Renal pelvis (tissue), 4 donors: ENCODE results near the gene ASAP3. TPM values are rescaled to one million over a fixed set of nuclear protein-coding genes. Genes with fewer than 3 reads are reported as not detected.

Experiments
- DNase-seq: peaks from one replicate; pipeline ENCODE4 v3.0.0-alpha.2; 2013
- polyA plus RNA-seq, 3 donors: library from polyadenylated mRNA; unstranded; fragments of 120-200 nt; gene quantifications; one replicate each; pipeline ENCODE4 v1.2.1, GENCODE V29; 2013; ENCODE audit not compliant: insufficient read length in 3 of 3

The ASAP3 gene
- polyA plus RNA-seq, 3 donors, result 33.3 to 38.7 (median 34.2) TPM

DNA sequence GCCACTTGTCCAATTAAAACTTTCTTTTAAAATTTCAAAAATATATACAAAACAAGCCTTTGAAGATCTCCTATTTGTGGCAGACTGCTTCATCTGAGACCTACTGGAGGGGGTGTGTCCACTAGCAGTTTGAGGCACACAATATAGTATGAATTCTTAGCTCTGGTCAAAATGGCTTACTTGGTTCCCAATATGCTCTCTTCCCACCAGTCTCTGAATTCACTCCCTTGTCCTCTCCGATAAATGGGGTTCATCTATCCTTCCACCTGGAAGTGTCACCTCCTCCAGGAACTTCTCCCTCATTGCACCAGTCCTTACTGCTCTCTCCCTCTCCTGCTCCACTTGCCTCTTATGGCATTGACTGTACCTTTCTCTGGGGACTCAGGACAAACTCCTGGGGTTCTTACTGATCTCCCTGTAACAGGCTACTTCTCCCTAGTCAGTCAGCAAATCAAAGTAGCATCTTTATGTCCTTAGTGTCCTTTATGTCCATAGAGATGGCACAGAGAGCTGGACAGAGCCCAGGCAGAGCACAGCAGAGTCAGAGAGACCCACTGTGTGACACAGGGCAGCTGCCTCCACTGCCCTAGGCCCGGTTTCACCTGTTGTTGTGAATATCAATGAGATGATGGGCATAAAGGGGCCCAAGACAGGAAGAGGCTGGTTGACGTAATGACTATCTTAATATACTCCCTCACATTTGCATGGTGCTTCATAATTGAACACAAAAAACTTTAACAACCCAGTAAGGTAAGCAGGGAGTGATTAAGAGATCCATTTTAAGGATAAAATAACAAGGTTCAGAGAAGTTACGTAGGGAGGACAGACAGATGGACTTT, 3.6 kb downstream of the ASAP3 start:
- no peak for DNase-seq

DNA sequence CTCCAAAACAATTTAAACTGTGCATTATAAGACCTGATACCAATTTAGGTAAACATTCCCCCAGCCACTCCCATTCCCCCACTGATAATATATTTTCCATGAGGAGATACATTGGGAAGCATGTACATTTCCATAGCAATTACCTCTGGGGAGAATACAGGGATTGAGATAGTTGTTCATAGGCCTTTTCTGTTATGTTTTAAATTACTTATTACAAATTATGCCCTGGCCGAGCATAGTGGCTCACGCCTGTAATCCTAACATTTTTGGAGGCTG, 4.4 kb downstream of the ASAP3 start:
- no peak for DNase-seq

DNA sequence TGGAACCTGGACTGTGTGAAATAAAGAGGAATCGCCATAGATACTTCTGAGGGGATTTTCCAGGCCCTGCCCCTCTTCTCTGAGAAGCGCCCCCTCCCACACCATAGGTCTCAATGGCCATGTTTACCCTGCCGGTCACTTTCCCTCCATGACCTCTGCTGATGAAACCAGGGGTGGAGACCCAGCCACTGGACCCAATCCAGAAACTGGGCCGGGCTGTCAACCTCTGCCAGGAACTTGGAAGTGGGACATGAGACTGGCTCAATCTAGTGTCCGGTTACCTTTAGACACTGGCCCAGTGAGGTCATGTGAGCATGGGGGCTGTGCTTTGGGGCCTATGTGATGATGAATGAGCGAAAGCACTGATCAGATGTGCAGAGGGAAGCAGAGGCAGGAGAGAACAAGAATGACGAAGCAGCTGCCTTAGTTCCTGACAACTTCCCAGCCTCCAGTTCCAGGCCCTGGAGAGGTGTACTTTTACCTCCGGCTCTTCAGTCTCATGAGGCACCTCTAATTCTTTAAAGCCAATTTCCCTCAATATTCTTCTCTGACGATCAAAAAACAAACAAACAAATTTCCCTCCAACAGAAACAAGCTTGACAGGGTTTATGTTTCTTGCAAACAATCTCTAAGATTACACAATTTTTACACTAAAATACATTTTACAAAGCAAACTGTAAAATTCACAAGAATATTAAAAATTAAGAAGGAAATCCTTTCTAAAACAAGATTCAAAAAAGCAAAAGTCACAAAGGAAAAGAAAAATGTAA, 4.9 kb downstream of the ASAP3 start:
- peak; percentile 57 for DNase-seq

DNA sequence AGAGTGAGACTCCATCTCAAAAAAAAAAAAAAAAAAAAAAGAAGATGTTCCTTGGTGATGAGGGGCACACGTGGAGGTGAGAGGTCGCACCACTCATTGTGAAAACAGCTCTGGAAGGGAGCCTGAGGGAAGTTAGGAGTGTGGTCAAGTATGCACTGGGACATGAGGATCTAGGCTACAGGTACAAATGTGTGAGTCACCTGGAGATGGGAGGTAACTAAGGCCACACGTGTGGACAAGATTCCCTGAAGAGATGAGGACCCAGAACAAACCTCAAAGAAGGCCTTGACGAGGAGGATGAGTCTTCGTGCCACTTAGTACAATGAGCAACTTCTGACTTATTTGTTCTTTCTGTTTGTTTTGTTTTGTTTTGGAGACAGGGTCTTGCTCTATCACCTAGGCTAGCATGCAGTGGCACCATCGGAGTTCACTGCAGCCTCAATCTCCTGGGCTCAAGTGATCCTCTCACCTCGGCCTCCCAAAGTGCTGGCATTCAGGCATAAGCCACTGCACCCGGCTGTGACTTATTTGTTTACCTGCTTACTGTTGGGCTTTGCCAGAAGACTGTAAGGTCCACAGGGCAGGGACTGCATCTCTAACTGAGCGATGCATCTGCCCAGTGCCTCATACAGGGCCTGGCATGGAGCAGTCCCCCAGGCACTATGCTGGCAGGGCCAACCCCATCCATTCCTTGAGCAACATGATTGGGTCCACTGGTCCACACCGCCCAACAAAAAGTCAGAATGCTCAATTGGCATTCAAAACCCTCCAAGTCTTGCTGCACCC, 6.4 kb downstream of the ASAP3 start:
- no peak for DNase-seq

DNA sequence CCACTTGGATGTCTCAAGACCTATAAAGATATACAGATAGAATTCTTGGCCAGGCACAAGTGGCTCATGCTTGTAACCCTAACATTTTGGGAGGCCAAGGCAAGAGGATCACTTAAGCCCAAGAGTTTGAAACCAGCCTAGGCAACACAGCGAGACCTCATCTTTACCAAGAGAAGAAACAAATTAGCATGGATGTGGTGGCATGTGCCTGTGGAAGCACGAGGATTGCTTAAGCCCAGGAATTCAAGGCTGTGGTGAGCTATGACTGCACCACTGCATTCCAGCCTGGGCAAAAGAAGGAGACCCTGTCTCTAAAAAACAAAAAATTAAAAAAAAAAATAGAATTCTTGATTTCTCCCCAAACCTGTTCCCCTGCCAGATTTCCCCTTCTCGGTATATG, 8.3 kb downstream of the ASAP3 start:
- no peak for DNase-seq

DNA sequence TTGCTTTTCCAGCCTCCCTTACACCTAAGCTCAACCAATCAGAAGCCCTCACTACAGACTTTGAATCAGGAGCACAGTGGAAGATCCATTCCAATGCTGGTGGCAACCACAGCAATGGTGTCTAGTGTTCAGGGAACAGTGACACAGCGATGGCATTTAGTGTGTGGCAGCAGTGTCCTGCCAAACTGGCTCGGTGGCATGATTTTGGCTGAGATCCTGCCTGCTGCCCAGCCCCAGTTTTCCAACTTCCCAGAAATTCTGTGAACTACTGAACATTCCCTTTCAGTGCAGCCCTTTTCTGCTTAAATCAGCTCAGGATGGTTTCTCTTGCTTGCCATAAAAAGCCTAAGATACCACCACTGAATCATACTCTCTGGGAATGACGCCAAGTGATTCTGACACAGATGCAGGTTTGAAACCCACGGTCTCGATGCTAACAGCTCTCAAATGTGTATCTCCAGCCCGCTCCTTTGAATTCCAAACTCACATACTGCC, 8.8 kb downstream of the ASAP3 start:
- DNase-seq, result no peak

DNA sequence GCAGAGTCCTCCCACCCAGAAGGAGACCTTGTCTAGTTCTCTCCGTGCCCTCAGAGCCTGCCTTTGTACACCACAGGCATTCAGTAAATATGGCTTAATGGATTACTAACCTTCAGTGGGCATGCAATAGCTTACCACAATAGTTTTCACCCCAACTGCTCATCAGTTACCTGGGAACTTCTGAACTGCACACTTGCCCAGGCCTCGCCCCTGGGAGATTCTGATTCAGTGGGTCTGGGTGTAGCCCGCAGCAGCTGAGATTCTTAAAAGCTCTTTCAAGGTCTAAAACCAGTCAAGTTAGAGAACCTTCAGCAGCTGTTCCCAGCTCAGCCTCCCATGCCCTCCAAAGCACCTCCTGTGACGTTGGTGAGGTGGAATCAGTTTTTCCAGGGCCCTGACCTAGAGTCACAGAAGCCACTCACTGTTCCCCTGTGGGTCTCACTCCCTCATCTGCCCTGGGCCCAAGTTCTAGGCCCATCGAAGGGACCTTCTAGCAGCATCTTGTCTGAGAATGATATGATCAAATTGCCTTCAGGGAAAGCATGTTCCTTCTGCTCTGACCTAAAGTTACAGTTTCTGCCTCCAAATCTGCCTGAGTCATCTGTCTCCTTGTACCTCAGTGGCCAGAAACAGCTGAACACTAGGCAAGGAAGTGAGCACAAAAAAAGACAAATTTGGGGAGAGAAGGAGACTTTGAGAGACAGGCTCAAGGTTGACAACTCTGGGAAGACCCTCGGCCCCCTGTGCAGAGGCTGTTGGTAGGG, 10.8 kb downstream of the ASAP3 start:
- DNase-seq, result no peak

DNA sequence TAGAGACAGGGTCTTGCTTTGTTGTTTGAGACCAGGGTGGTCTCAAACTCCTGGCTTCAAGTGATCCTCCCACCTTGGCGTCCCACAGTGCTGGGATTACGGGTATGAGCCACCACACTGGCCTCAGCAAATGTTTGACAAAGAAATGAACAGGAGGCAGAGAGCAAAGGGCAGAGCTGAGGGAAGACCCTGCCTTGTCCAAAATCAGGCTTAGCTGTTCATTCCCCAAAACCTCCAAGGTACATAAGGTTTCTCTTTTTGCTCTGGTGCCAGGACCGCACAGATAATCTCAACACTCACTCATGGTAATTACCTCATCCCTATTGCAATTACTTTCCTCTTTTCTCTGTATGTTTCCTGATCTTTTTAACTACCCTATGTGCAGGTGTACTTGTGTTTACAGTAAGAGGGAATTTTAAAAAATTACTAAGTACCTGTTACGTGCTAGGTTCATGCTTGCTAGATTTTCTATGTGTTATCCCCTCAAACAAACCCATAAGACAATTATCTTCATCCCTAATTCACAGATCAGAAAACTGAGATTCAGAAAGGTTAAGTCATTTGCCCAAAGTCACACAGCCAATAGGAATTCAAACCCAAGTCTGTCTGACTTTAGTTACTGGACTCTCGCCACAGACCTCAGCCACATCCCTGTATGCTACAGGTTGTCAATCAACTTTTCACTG, 11.5 kb downstream of the ASAP3 start:
- no peak for DNase-seq

DNA sequence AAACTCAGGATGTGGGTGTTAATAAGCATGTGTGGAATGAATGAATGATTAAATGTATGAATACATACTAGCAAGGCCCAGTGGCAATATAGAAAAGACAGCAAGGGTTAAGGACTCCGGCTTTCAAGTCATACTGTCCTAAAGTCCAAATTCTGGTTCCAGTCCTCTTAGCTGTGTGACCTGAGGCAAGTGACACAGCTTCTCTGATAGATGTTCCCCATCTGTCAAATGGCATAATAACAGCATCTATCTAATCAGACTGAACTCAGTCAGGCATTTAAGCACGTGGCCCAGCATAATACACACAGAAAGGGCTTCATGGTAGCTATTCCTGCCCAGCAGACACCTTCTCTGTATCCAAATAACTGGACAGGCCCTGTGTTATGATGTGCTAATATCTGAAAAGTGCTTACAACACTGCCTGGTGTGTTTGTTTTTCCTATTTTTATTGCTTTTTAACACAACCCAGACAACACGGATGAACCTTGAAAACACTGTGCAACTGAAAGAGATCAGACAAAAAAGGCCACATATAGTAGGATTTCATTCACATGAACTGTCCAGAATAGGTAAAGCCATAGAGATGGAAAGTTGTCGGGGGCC, 12.4 kb downstream of the ASAP3 start:
- no peak for DNase-seq

DNA sequence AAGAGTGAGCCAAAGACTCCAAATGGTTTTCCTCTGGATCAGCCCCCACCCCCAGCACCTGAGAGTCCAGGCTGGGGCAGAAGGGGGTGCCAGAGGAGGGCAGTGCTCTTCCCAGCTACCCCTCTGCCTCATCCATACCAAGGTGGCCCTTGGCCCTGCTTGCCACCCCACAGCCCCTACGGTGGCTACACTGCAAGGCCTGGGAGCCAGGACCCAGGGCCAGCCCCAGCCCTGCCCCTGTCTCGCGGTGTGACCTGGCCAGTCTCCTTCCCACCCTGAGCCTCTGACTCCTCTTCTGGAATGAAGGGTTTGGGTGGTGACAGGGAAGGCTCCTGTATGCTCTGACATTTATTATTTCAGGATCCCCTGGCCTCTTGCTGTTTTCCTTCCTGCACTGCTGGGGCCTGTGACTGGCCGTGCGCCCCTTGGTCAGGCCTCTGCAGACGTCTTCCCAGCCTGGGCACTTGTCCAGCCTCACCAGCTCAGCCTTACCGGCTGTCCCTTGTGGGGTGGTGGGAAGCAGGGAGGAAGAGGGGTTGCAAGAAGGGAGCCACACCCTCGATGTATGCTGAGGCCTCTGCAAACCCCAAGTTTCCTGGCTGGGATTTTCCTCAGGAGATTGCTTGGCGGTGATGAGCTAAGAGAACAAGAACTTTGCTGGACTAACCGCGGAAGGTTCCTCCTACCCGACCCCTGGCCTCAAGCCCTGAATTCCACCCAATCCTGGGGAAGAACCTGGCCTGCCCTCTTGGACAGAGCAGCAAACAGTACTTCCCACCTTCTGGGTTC, 13.5 kb downstream of the ASAP3 start:
- no peak for DNase-seq

DNA sequence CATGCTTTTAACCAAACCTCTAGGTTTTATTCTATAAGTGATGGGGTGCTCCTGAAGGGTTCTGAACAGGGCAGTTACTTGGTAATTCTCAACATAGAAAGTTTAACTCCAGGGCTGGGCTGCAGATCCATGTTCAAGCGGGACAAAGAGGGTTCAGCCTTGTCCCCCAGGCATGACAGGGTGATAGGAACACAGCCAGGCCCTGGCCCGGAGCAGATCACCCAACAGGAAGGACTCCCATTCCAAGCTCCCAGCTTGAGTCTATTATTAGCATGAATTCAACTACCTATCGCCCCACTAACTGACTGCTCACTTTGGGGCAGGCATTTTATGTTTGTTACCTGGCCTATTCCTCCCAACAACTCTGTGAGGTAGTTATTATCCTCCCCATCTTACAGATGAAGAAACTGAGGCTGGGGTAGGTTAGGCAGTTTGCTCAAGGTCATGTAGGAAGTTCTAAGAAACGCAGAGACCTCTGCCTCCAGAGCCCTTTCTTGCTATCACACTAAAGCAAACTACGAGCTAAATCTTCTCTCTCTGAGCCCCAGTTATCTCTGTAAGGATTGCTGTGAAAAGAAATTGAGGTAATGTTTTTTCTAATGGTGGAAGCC, 14.5 kb downstream of the ASAP3 start:
- no peak for DNase-seq

DNA sequence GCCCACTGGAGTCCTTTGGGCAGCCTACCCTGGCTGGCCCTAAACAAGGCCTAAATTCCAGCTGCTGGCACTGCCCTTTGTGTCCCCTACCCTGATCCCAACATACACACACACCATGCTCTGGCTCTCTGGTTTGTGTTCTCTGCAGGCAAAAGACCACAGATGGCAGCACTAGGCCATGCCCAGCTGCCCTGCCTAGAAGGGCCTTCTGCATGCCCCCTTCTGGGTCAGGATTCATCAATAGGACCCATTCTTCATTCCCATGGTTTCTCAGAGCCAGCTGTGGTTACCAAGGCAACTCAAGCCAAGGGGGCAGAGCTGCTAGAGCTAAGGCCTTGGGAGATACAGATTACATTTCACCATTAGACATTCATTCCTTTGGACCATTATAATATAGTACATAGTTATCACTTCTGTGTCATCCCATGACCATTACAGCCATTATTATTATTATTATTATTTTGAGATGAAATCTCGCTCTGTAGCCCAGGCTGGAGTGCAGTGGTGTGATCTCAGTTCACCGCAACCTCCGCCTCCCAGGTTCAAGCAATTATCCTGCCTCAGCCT, 17.5 kb downstream of the ASAP3 start:
- DNase-seq, result no peak

DNA sequence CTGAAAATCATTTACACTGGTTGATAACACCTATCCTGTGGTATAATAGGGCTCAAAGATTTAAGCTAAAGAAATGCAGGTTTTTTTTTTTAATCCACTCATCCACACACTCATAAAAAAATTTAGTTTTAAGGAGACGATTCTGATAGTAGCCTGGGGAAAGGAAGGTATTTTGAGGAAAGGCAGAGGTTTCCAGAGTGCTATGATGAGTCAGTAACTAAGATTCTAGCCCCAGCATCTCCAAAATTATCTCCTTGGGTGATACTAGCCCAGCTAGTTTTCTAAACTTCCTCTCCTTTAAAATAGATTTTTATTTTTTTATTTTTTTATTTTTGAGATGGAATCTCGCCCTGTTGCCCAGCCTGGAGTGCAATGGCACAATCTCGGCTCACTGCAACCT, 20.7 kb downstream of the ASAP3 start:
- no peak for DNase-seq

DNA sequence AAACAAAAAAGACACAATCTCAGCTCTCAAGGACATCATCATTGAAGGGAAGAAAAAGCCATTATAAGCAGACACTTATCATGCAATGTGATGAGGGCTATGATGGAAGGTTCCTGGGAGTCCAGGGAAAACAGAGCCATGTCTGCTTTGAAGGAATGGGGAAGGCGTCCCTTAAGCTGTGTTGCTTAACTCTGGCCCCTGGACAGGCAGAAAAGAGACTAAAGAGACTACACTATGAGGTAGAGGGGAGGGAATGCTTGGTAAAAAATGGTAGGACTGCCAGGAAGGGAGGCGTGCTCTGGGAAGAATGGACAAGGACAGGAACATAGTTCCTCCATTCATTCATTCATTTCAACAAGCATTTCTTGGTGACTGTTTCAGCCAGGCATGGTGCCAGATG, 21.2 kb downstream of the ASAP3 start:
- no peak for DNase-seq

DNA sequence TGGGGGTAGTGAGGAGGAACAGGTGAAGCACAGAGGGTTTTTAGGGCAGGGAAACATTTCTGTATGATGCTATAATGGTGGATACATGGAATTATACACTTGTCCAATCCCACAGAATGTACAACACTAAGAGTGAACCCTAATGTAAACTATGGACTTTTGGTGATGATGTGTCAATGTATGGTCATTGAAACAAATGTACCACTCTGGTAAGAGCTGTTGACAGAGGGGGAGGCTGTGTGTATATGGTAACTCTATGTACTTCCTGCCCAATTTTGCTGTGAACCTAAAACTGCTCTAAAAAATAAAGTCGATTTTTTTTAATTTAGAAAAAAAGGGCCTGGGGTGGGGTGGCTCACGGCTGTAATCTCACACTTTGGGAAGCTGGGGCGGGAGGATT, 22.9 kb downstream of the ASAP3 start:
- DNase-seq, result no peak

DNA sequence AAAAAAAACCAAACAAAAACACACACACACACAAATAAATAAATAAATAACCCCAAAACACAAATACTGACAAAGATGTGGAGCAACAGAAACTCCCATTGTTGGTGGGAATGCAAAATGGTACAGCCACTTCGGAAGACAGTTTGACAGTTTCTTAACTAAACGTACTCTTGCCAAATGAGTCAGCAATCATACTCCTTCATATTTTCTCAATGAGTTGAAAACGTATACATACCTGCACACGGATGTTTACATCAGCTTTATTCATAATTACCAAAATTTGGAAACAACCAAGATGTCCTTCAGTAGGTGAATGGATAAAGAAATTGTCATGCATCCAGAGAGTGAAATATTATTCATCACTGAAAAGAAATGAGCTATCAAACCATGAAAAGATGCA, 23.5 kb downstream of the ASAP3 start:
- DNase-seq, result no peak

DNA sequence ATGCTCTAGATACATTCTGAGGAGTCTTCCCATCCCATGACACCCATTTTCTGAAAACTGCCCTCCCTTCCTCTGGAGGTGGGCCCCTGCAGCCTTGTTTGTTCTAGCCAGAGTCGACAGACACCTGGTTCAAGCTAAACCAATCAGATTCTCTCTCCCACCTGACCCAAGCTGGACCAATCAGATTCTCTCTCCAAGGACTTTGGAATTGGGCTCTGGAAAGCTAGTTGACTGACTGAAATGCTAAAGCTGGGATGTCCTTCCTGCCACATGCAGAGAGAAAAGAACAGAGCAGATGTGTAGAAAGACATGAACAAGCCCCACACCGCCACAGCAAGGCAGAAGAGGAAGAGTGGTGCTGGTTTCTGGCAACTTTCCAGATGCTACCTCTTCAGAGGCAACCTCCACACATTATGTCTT, 24.6 kb downstream of the ASAP3 start:
- DNase-seq, result no peak

DNA sequence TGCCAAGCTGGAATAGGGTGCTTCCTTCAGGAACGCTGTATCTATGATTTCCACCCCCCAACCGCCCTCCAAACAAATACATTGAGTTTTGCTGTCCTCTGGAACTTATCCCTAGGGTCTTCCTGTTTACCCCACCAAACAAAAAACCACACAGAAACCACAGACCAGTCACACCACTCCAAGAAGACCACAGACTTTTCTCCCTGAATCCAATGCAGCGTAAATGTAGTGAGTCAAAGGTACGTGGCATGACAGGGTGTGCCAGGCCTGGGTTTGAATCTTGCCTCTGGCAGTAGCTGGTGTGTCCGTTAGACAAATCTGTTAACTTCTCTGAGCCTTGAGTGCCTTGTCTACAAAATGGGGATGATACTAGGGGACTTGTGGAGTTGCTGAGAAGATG, 27.8 kb downstream of the ASAP3 start:
- DNase-seq, result no peak

DNA sequence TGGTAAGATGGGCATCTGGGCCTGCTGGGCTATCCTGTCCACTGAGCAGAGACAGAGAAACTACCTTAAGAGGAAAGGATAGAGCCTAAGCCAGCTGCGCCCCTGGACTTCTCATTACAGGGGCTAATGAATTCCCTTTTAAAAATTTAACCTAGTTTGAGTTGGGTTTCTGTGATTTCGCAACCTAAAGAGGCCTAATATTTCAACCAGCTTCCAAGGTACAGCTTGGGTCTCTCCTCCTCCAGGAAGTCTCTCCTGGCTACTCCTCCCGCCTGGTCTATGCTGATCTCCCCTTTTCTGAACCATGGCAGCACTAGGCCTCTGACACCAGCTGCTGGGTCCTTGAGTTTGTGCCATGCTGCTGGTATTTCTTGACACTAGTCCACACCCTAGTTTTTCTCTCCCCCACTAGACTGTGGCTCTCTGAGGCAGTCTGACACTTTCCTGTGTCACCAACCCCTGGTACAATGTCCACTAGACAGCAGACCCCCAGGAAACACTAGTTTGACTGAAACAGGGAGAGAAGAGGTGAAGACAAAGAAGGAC, 30.5 kb downstream of the ASAP3 start:
- DNase-seq, result no peak
